SJCRH30 (cell line): Measurements from ENCODE around the gene YES1. TPM values are rescaled to one million over a fixed set of nuclear protein-coding genes. Genes with fewer than 3 reads are reported as not detected.
A peak's percentile ranks its signal among the peaks of the same experiment; 100 is the strongest.
"Not testable (repeated sequence)": the region's sequence is repeated elsewhere in the genome, so short reads cannot be mapped to it uniquely, and the experiment has no call there.

ENCODE experiments used
- DNase-seq, 2 experiments: peaks; one replicate each; pipeline ENCODE4 v3.0.0-alpha.2; 2015 to 2020
- H3K27ac ChIP-seq: fragments of 250-450 bp; sonication (Bioruptor Pico); 2 replicates; pipeline ENCODE4 v1.5.1; 2020; ENCODE audit warnings: mild to moderate bottlenecking, moderate library complexity
- H3K27me3 ChIP-seq: fragments of 250-450 bp; sonication (Bioruptor Pico); 2 replicates; pipeline ENCODE4 v1.5.1; 2020; ENCODE audit warnings: mild to moderate bottlenecking, moderate library complexity
- H3K36me3 ChIP-seq: fragments of 250-450 bp; sonication (Bioruptor Pico); 2 replicates; pipeline ENCODE4 v1.5.1; 2020; ENCODE audit warnings: mild to moderate bottlenecking, moderate library complexity
- H3K4me1 ChIP-seq: fragments of 250-450 bp; sonication (Bioruptor Pico); 2 replicates; pipeline ENCODE4 v1.5.1; 2020; ENCODE audit warnings: mild to moderate bottlenecking, moderate library complexity
- H3K4me3 ChIP-seq: fragments of 250-450 bp; sonication (Bioruptor Pico); 2 replicates; pipeline ENCODE4 v1.5.1; 2020; ENCODE audit warnings: mild to moderate bottlenecking, moderate library complexity
- H3K9me3 ChIP-seq: fragments of 250-450 bp; sonication (Bioruptor Pico); replicated peaks from 2 replicates; pipeline ENCODE4 v1.5.1; 2020; ENCODE audit warnings: mild to moderate bottlenecking, moderate library complexity
- total RNA-seq: library from RNA; depleted of rRNA; stranded (reverse); fragments of >200 nt; shearing (Covaris generic); gene quantifications from 2 replicates; pipeline ENCODE4 v1.2.3, GENCODE V29; 2014

YES1 gene
- total RNA-seq, 1 experiment from 2014 or later: 185 TPM

DNA sequence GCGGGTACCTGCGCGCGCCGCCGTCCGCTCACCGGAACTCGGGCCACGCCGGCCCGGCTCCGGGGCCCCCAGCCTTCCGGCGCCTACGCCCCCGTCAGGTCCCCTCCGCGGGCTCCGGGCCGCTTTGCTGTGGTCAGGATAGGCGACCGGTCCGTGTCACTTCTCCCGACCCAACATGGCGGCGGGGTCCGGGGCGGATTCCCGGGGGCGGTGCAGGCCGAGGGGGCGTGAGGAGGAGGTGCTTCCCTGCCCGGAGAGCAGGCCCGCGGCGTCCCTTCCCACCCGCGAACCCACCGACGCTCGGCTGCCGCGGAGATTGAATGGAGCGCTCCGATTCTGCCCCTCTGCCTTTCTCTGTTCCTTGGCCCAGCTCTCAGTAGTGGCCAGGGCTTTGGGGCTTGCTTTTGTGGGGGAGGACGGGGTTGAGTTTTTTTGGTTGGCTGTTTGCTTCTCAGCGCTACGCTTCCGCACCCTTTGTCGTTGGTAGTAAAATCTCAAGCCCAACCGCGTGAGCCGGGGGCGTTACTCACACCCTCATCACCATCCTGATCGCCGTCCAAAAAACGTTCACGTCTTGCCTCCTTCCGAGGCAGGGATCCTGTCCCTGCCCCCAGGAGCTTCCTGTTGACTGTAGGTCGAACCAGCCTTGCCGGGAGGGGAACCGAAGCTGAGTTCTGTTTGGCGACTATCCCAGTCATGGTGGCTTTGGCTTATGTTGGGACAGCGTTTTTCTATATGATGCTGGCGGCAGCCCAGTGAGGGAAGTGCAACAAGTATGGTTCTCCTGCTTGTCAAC is 532 bp upstream of the YES1 start:
- no peaks in the 10 kb centered on the region for H3K9me3 ChIP-seq
- peak overlapping the region; percentile 83 for H3K27ac ChIP-seq
- peak; percentile 86 for DNase-seq
- peaks cover 8% of the 10 kb centered on the region for H3K4me1 ChIP-seq
- H3K4me3 ChIP-seq: peak overlapping the region; percentile 100
- no peaks in the 10 kb centered on the region for H3K27me3 ChIP-seq
- no peaks in the 10 kb centered on the region for H3K36me3 ChIP-seq

DNA sequence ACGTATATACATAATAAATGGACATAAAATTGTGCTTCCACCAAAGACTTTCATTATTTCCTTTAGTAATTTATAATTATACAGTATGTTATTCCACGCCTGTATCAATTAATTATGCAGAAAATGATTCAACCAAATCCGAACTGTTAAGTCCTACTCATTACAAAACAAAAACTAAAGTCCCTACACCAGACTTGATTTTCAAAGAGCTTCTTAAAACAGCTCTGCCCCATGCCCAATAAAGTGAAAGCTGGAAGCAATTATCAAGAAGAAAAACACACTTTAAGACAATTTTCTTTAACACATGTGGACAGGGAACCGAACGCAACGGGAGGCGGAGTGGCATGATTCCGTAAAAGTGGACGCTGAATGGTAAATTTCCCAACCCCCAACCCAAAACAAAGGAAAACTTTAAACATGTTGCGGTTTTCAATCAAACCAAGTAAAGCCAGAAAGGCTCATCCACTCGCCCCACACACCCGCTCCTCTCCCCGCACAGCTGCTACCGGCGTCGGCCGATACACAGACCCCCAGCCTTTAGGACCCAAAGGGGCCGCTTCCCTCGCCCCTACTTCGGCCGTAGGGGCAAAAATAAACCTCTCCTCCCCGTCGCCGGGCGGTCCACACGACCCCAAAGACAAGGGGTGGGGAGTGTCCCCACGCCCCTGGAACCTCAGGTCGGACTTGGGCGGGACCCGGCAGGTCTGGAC is 705 bp downstream of the YES1 start:
- DNase-seq: peak; percentile 53 to 63
- H3K4me1 ChIP-seq: peaks cover 12% of the 10 kb centered on the region
- H3K36me3 ChIP-seq: no peaks in the 10 kb centered on the region
- no peaks in the 10 kb centered on the region for H3K9me3 ChIP-seq
- peak overlapping the region; percentile 83 for H3K27ac ChIP-seq
- peak overlapping the region; percentile 100 for H3K4me3 ChIP-seq
- no peaks in the 10 kb centered on the region for H3K27me3 ChIP-seq

DNA sequence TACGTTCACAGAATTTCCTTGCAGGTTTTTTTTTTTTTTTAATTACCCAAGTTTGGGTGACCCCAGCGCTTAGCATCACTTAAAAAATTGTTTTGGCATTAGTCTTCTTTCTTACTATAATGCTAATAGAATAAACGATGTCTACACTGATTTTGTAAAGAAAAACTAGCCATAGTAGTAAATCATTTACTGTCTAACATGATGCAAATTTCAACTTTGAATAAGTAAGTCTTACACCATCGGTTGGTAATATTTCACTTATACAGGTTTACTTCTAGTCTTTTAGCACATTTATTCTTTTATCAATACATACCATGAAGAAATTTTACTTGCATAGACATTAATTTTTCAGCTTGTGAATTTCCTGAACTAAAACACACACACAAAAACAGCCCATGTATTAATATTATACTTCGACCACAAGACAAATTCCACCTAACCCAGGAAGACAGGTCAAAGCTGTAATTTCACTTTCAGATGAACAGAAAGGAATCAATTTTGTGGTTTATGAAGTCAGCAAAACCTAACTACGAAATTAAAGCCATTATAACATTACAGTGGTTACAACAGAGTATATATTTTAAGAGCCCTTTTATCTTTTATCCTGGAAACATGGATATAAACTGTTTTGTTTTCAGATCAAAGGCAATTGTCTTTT is 1.9 kb downstream of the YES1 start:
- Histone ChIP-seq H3K27ac (no peak overlapping the region), H3K4me3 (peak overlapping the region; percentile 100), H3K36me3 (no peaks in the 10 kb centered on the region), H3K4me1 (peaks cover 12% of the 10 kb centered on the region), H3K27me3 (no peaks in the 10 kb centered on the region), H3K9me3 (no peaks in the 10 kb centered on the region)
- DNase-seq: no peak

DNA sequence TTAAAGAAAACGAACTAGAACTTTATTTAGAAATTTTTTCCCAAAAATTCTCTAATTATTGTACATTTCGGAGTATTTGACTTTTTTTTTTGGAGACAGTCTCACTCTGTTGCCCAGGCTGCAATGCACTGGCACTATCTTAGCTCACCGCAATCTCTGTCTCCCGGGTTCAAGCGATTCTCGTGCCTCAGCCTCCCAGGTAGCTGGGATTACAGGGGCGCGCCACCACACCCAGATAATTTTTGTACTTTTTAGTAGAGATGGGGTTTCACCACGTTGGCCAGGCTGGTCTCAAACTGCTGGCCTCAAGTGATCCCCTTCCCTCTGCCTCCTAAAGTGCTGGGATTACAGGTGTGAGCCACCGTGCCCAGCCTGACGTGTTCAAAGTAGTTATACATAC is 2.8 kb downstream of the YES1 start:
- H3K36me3 ChIP-seq, DNase-seq, H3K9me3 ChIP-seq, H3K4me3 ChIP-seq, H3K27ac ChIP-seq, H3K27me3 ChIP-seq: not testable (repeated sequence)
- H3K4me1 ChIP-seq: peaks cover 12% of the 10 kb centered on the region

DNA sequence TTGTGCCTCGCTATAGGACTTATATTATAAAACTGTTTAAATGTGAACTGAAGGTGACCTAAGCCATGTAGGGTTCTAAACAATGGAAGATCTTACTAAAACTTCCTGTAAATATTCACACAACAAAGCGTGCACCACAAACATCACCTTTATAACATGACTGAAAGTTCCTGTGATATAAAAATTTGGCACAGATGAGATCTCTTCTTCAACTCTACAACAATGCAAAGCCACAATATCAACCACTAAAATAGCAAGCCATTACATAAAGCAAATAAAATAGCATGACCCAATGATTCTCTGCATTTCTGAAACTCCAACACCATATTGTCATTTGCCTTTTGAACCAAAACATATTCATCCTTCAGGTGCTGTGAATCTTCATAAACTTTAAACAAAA is 3.5 kb downstream of the YES1 start:
- no peaks in the 10 kb centered on the region for H3K36me3 ChIP-seq
- H3K27ac ChIP-seq: peak overlapping the region; percentile 90
- H3K4me1 ChIP-seq: peaks cover 12% of the 10 kb centered on the region
- H3K9me3 ChIP-seq: no peaks in the 10 kb centered on the region
- H3K27me3 ChIP-seq: no peaks in the 10 kb centered on the region
- DNase-seq: no peak
- H3K4me3 ChIP-seq: no peak overlapping the region; the same call in 1 of the 2 replicates

DNA sequence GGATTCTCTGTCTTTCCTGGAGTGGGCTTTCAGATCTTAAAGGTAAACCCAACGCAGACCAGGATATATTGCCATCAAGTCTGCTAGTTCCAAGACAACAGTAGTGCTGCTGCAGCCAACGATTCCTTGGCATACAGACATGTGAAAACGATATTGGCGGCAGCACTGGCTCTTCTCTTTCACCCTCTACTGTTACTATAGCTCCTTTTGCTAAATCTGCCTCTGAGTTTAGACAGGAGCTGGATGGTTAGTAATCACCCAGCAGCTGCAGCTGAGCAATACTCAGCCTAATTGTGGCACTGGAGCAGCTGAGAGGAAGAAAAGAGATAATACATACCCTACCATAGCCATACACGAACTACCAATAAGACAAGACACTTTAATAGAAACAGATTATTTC is 4.0 kb downstream of the YES1 start:
- DNase-seq: peak; percentile 67 to 87

DNA sequence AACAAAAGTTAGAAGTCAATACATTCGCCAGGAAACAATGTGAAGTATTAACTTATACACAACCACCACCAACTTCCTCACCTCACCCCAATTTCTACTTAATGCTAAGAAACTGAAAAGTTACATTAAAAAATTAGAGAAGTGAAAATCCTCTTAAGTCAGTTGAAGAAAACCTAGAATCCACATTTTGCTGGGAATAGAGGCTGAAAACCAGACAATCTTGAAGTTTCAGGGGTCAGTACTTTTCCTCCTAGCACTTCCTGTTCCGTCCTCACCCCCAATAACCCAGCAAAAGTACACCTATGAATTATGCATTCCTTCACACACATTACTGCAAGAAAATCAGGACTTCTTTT is 6.3 kb downstream of the YES1 start:
- no peaks in the 10 kb centered on the region for H3K27me3 ChIP-seq
- DNase-seq: no peak
- no peaks in the 10 kb centered on the region for H3K36me3 ChIP-seq
- no peaks in the 10 kb centered on the region for H3K9me3 ChIP-seq
- no peak overlapping the region for H3K27ac ChIP-seq
- peaks cover 12% of the 10 kb centered on the region for H3K4me1 ChIP-seq
- H3K4me3 ChIP-seq: no peak overlapping the region

More for the DNA sequence above, 4.0 kb downstream of the YES1 start:
- H3K27me3 ChIP-seq: no peaks in the 10 kb centered on the region
- no peaks in the 10 kb centered on the region for H3K36me3 ChIP-seq
- H3K4me3 ChIP-seq: peak overlapping the region; percentile 29
- H3K4me1 ChIP-seq: peaks cover 12% of the 10 kb centered on the region
- peak overlapping the region; percentile 90 for H3K27ac ChIP-seq
- H3K9me3 ChIP-seq: no peaks in the 10 kb centered on the region

DNA sequence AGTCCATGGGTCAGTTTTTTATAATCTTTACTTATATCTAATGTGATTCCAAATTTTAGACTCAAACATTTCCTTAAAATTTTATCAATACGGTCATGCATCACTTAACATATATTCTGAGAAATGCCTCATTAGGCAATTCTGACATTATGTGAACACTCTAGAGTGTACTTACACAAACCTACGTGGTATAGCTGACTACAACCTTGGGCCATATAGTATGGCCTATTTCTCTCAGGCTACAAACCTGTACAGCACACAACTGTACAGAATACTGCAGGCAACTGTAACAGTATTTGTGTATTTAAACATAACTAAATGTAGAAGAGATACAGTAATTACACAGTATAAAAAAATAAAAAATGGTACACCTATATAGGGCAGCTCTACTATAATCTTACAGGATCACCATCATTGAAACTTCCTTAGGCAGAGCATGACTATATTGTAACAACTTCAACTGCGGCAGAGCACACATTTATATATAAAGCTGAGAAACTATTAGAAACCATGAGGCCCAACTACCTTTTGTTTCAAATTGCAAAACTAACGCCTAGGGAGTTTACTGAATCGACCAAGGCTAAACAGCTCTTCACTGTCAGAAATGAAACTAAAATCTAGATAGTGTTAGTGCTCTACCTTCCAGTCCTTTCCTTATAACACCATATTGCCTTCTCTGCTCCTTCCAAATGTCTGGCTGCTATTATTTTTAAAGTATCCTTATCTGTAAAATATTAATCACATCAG is 6.9 kb downstream of the YES1 start:
- H3K9me3 ChIP-seq: no peaks in the 10 kb centered on the region
- H3K27me3 ChIP-seq: no peaks in the 10 kb centered on the region
- H3K36me3 ChIP-seq: no peaks in the 10 kb centered on the region
- H3K4me1 ChIP-seq: peaks cover 12% of the 10 kb centered on the region
- no peak overlapping the region for H3K4me3 ChIP-seq
- H3K27ac ChIP-seq: no peak overlapping the region
- DNase-seq: no peak

DNA sequence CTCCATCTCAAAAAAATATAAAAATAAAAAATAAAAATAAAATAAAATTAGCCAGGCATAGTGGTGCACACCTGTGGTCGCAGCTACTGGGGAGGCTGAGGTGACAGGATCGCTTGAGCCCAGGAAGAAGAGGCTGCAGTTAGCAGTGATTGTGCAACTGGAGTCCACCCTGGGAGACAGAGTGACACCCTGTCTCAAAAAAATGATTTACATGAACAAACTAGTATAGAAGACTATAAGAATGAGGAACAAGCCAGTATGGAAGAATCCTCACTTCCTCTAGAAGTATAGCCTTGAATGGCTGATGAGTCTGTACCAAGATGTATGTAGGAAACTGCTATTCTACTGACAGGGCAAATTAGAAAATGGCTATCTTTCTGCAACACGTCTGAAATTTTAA is 10.9 kb downstream of the YES1 start:
- Histone ChIP-seq H3K4me3 (no peak overlapping the region), H3K27me3 (no peaks in the 10 kb centered on the region), H3K9me3 (no peaks in the 10 kb centered on the region), H3K27ac (no peak overlapping the region), H3K4me1 (no peaks in the 10 kb centered on the region), H3K36me3 (no peaks in the 10 kb centered on the region)
- no peak for DNase-seq

DNA sequence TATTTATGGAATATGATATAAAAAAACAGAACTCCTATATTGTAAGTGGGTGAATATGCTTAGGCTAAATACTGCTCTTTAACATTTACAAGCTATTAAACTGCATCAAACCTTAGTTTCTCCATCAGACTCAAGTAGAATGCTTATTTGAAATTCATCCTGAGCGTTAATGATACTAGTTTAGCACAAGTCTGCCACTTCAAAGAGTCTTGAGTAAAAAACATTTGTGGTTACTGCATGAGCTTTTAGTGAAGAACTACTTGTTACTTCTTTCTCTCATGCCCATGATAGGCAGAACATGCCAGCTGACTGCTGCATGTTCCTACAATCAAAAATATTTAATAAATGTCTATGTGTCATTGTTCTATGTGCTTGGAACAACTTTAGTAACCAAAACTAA is 12.1 kb downstream of the YES1 start:
- Histone ChIP-seq H3K4me3 (no peak overlapping the region), H3K9me3 (no peaks in the 10 kb centered on the region), H3K4me1 (no peaks in the 10 kb centered on the region), H3K27me3 (no peaks in the 10 kb centered on the region), H3K36me3 (no peaks in the 10 kb centered on the region), H3K27ac (no peak overlapping the region)
- DNase-seq: no peak

DNA sequence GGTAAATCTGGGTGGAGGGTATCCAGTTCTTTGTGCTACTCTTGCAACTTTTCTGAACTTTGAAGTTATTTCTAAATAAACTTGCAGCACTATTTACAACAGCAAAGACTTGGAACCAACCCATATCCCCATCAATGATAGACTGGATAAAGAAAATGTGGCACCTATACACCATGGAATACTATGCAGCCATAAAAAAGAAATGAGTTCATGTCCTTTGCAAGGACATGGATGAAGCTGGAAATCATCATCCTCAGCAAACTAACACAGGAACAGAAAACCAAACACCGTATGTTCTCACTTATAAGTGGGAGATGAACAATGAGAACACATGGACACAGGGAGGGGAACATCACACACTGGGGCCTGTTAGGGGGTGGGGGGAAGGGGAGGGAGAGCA is 16.7 kb downstream of the YES1 start:
- not testable (repeated sequence) for H3K27ac ChIP-seq, H3K36me3 ChIP-seq, H3K9me3 ChIP-seq, H3K4me3 ChIP-seq, H3K27me3 ChIP-seq, H3K4me1 ChIP-seq, DNase-seq

DNA sequence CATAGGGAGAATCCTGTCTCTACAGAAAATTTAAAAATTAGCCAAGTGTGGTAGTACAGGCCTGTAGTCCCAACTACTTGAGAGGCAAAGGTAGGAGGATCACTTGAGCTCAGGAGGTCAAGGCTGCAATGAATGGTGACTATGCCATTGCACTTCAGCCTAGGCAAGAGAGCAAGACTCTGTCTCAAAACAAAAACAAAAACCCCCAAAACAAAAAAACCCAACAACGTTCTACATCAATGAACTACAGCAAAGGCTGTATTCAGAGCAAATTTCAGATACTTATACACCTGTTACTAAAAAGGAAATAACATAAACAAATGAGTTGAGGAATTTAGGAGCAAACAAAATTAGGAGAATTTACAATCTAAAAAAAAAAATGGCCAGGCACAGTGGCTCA is 22.6 kb downstream of the YES1 start:
- H3K27me3 ChIP-seq: no peaks in the 10 kb centered on the region
- H3K4me3 ChIP-seq: no peak overlapping the region
- DNase-seq: no peak
- no peaks in the 10 kb centered on the region for H3K36me3 ChIP-seq
- H3K9me3 ChIP-seq: no peaks in the 10 kb centered on the region
- no peak overlapping the region for H3K27ac ChIP-seq
- H3K4me1 ChIP-seq: no peaks in the 10 kb centered on the region

DNA sequence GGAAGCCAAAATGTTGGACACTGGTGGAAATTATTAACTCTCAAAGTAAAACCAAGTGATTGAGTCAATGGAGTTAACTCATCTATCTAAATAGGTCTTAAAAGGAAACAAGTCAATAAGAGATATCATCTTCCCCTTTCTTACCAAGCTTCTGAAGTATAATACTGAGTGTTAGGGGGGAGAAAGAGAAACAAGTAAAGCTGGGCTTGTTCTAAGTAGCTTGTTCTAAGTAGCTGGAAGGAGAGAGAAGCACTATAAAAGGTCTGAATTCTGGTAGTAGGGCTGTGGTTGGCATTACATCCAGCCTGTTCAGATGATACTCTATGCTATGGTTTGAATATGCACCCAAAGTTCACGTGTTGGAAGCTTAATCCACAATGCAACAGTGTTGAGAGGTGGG is 26.8 kb downstream of the YES1 start:
- Histone ChIP-seq H3K4me3 (no peak overlapping the region), H3K36me3 (no peaks in the 10 kb centered on the region), H3K27ac (no peak overlapping the region), H3K27me3 (no peaks in the 10 kb centered on the region), H3K4me1 (no peaks in the 10 kb centered on the region), H3K9me3 (no peaks in the 10 kb centered on the region)
- no peak for DNase-seq

DNA sequence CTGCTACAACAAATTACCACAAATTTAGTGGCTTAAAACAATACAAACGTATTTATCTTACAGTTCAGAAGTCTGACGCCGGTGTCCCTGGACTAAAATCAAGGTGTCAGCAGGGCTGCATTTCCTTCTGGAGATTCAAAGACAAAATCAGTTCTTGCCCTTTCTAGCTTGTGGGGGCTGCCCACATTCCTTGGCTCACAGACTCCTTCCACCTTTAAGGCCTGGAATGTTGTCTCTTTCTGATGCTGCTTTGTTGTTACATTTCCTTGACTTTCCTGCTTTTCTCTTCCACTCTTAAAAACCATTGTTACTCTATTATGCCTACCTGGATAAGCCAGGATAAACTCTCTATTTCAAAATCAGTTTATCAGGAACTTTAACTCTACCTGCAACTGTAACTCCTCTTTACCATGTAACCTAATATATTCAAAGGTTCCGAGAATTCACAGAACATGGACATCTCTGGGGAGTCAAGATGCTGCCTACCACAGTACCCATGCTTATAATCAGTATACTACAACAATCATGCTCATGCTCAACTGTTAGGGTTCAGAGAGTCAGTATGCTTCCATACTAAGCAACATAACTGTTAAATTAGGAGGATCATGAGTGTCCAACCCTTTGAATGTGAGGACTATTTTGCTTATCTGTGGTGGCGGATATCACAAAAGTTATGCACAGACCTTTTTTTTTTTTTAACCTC is 27.4 kb downstream of the YES1 start:
- no peak for DNase-seq

More for the DNA sequence above, 27.4 kb downstream of the YES1 start:
- H3K27ac ChIP-seq: no peak overlapping the region
- H3K4me1 ChIP-seq: no peaks in the 10 kb centered on the region
- no peak overlapping the region for H3K4me3 ChIP-seq
- no peaks in the 10 kb centered on the region for H3K36me3 ChIP-seq
- no peaks in the 10 kb centered on the region for H3K27me3 ChIP-seq
- H3K9me3 ChIP-seq: no peaks in the 10 kb centered on the region
